ENCODE measurements around the gene MPIG6B.
A peak's percentile ranks its signal among the peaks of the same experiment; 100 is the strongest.

MPIG6B gene

DNA sequence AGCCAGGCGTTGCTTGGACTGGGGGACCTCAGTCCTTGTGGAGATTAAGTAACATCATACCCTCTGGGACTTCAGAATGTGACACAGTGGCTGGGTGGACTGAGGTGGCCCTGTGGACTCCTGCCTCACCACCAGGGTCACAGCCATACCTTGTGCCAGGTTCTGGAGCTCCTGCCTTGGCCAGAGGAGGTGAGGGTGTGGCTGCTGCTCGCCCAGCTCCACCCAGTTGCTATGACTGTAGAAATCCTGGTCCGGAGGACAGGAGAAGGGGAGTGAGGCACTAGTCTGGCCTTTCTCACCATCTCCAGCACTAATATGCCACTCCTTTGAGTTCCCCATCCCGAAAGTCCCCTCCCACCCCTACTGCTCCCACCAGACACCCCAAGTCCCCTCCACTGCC lies 52.0 kb downstream of the MPIG6B start:
- peaks cover 5% of the 10 kb centered on the region for H3K9me3 Mint-ChIP-seq
- peaks cover 53% of the 10 kb centered on the region for H3K4me1 Mint-ChIP-seq (ENCODE audit: low read depth)
- peak overlapping the region; percentile 26 for H3K27ac Mint-ChIP-seq
- DNase-seq = no peak
- peaks cover 34% of the 10 kb centered on the region for H3K36me3 Mint-ChIP-seq (ENCODE audit: low read depth)
- H3K4me3 Mint-ChIP-seq = no peak overlapping the region
- no peaks in the 10 kb centered on the region for H3K27me3 Mint-ChIP-seq

DNA sequence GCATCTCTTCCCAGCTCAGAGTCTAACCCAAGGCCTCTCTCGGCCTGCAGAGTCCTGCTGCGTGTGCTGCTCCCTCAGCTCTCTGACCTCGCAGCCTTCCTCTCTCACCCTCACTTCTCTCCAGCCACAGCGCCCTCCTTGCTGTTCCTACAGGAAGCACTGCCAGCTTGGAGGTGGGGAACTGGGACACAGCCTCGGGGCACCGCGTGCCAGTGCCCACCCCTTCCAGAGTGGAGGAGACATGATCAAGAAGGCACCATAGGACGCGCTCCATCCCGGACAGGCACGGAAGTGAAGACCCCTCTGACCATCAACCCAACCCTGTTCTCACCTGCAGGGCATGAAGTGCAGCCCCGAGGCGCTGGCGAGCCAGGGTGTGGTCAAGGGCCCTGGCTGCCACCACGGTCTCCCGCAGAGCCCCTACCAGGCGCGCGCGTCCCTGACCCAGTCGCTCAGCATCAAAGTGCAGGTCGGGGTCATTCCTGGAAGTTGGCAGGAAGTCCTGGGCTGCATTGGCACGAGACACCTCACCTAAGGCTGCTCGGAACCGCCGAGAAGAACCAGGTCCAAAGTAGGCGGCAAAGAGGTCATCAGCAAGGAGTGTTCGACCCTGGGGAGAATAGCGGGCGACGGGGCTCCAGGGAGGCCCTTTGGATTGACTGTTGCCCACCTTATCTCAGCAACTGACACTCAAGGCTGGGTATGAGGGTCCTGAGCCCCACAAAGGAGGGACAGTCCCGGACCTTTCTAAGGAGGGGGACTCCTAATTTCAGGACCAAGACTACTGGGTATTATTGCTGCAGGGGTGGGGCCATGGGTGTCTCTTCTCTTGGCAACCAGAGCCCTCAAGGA lies 52.7 kb downstream of the MPIG6B start:
- Mint-ChIP-seq H3K4me3 (no peak overlapping the region), H3K4me1 (ENCODE audit: low read depth) (peaks cover 53% of the 10 kb centered on the region), H3K36me3 (ENCODE audit: low read depth) (peaks cover 41% of the 10 kb centered on the region), H3K27me3 (no peaks in the 10 kb centered on the region), H3K9me3 (peaks cover 5% of the 10 kb centered on the region), H3K27ac (peak overlapping the region; percentile 71)
- DNase-seq = no peak
